ENCODE data around the gene SNX3. TPM values are rescaled to one million over a fixed set of nuclear protein-coding genes. Genes with fewer than 3 reads are reported as not detected.

Gene SNX3
- total RNA-seq, 4 donors from 2014 or later, result 123 to 182 (median 170) TPM

GRCh38 chr6:108263371-108263770, 2.5 kb upstream of the SNX3 start:
- Histone ChIP-seq H3K9me3 (no peaks in the 10 kb centered on the region), H3K4me1 (peaks cover 0 to 24% (median 5%) of the 10 kb centered on the region in 4 donors)
- WGBS, 2 donors, result 84 to 96% methylated on average over 2 of the region's 2 CpGs

GRCh38 chr6:108260126-108260808, 573 bp downstream of the SNX3 start:
- TF ChIP-seq EP300 (IDR thresholded peaks at IDR 0.05) (peak in 1 of 2 donors; percentile 83), CTCF (IDR thresholded peaks at IDR 0.05) (no peak), POLR2A (IDR thresholded peaks at IDR 0.05) (peak in 1 of 2 donors; percentile 22)
- H3K36me3 ChIP-seq, result peaks cover 0 to 7% (median 0%) of the 10 kb centered on the region in 3 donors
- peak overlapping the region; percentile 65 to 95 (median 76) for H3K4me3 ChIP-seq
- 1% methylated on average over 20 to 24 of the region's 29 CpGs for WGBS, 2 donors
- peaks cover 0 to 44% (median 5%) of the 10 kb centered on the region in 4 donors for H3K4me1 ChIP-seq
- no peaks in the 10 kb centered on the region for H3K9me3 ChIP-seq
- peak in 1 of 2 donors; percentile 42 for DNase-seq (ENCODE audit: low spot score in 2 of 2)
- H3K27ac ChIP-seq, result peak overlapping the region; percentile 84 to 99 (median 98)
- H3K27me3 ChIP-seq, result no peaks in the 10 kb centered on the region

More at GRCh38 chr6:108263371-108263770, 2.5 kb upstream of the SNX3 start:
- Histone ChIP-seq H3K36me3 (peaks cover 0 to 4% (median 0%) of the 10 kb centered on the region in 3 donors), H3K4me3 (no peak overlapping the region), H3K27ac (no peak overlapping the region), H3K27me3 (no peaks in the 10 kb centered on the region)
- no peak for DNase-seq (ENCODE audit: low spot score in 2 of 2)
- TF ChIP-seq EP300 (IDR thresholded peaks at IDR 0.05) (no peak), CTCF (IDR thresholded peaks at IDR 0.05) (no peak), POLR2A (IDR thresholded peaks at IDR 0.05) (no peak)

GRCh38 chr6:108254433-108255410, 6.1 kb downstream of the SNX3 start:
- DNase-seq (ENCODE audit: low spot score in 2 of 2), result no peak
- Histone ChIP-seq H3K9me3 (no peaks in the 10 kb centered on the region), H3K27me3 (no peaks in the 10 kb centered on the region), H3K4me1 (peaks cover 0 to 60% (median 6%) of the 10 kb centered on the region in 4 donors), H3K36me3 (peaks cover 0 to 28% (median 0%) of the 10 kb centered on the region in 3 donors), H3K4me3 (no peak overlapping the region), H3K27ac (no peak overlapping the region)
- WGBS, 2 donors, result 93 to 94% methylated on average over 4 of the region's 4 CpGs
- TF ChIP-seq POLR2A (IDR thresholded peaks at IDR 0.05), result no peak
- no peak for TF ChIP-seq CTCF (IDR thresholded peaks at IDR 0.05)
- no peak for TF ChIP-seq EP300 (IDR thresholded peaks at IDR 0.05)

GRCh38 chr6:108253241-108253640, 7.6 kb downstream of the SNX3 start:
- Histone ChIP-seq H3K36me3 (peaks cover 0 to 23% (median 0%) of the 10 kb centered on the region in 3 donors), H3K9me3 (no peaks in the 10 kb centered on the region), H3K4me1 (peaks cover 0 to 55% (median 1%) of the 10 kb centered on the region in 4 donors), H3K27ac (no peak overlapping the region), H3K27me3 (no peaks in the 10 kb centered on the region), H3K4me3 (no peak overlapping the region)
- no peak for TF ChIP-seq CTCF (IDR thresholded peaks at IDR 0.05)
- no peak for TF ChIP-seq POLR2A (IDR thresholded peaks at IDR 0.05)
- no peak for TF ChIP-seq EP300 (IDR thresholded peaks at IDR 0.05)
- no peak for DNase-seq (ENCODE audit: low spot score in 2 of 2)
- 96 to 100% methylated on average over 1 of the region's 1 CpG for WGBS, 2 donors

Data from tibial nerve (tissue), 4 donors.